ENCODE measurements around the gene FAM200C. TPM values are rescaled to one million over a fixed set of nuclear protein-coding genes. Genes with fewer than 3 reads are reported as not detected.

Gene FAM200C
- total and polyA plus RNA-seq, 10 of the 15 experiments (the other 5 are each of a cell fraction or from before 2014, with no cell fraction given) = 1.0 to 5.4 (median 2.2) TPM

DNA sequence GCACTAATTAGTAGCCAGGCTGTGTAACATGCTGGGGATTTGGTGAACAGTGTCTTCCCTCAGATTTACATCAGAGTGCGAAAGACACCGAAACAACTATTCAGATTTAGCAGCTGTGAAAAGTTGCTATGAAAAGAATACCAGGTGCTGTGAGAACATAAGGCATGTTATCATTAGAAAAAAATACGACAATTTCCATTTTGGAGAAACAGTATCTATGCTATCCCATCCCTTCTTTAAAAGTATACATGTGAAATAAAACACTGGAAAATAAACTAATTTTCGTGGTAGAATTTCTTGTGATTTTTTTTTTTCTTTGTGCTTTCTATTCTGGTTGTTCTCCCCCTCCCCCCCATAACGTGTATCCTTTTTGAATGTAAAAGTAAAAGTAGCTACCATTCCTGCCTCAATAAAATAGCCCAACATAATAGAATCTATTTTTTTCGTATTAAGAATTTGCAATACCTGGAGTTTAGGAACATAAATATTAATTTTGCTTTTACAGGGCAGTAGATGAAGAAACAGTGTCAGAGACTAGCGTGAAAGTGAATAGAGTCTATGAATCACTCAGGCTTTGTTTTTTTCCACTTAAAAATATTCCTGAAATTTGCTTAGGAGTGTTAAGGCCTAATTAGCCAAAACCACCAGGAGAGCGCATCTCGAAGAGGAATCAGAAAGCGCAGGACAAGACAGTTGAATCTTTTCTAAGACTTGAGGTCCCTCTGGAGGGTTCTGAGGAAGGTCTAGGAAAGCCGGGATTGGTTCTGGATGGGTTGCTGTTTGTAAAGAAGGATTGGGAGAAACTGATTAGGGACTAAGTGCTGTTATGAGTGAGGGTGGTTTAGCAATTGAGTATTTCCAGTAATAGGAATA lies 19.8 kb upstream of the FAM200C start (continued):
- TF ChIP-seq CUX1 (IDR thresholded peaks at IDR 0.05; ENCODE audit: insufficient replicate concordance, low read depth, low read length) = no peak
- no peak for TF ChIP-seq ZBED1 (IDR thresholded peaks at IDR 0.05; ENCODE audit: borderline replicate concordance)
- peak; percentile 7; the same call in 1 of the 2 replicates for TF ChIP-seq PML (IDR thresholded peaks at IDR 0.05; ENCODE audit: low read length)
- no peak for TF ChIP-seq FOXK2 (IDR thresholded peaks at IDR 0.05)
- 0 out of 2 replicates have a peak, but pooled peaks have one; percentile 39 for TF ChIP-seq SMARCA5 (IDR thresholded peaks at IDR 0.05)
- no peak for TF ChIP-seq GATAD2B (conservative IDR thresholded peaks at IDR 0.05; ENCODE audit: low read depth)
- no peak for TF ChIP-seq ZNF24 (IDR thresholded peaks at IDR 0.05)
- TF ChIP-seq ASH2L (IDR thresholded peaks at IDR 0.05; ENCODE audit: borderline replicate concordance, low read depth) = peak; percentile 53; the same call in 1 of the 2 replicates
- no peak for TF ChIP-seq SIX5 (IDR thresholded peaks at IDR 0.05; ENCODE audit: low read depth, low read length, severe bottlenecking)
- no peak for TF ChIP-seq MYB (IDR thresholded peaks at IDR 0.05; ENCODE audit: borderline replicate concordance, low read depth, low read length)
